Fibroblast of pulmonary artery (primary cell): ENCODE data around the gene C11orf21.

ENCODE experiments used
- DNase-seq: peaks from one replicate; pipeline ENCODE4 v3.0.0-alpha.2; 2010; ENCODE audit warnings: low read depth
- H3K4me3 ChIP-seq: replicated peaks from 2 replicates; pipeline ENCODE4 v1.5.1; 2011; ENCODE audit warnings: low read depth, mild to moderate bottlenecking, control low read depth, low read length, moderate library complexity
- TF ChIP-seq, protein P1 (sequence below): IDR thresholded peaks from 2 replicates; pipeline ENCODE4 v1.5.1; 2011; ENCODE audit warnings: mild to moderate bottlenecking, control low read depth, low read length, inconsistent platforms; ENCODE audit errors: missing control alignments

Gene C11orf21

GRCh38 chr11:2301631-2302305, at the start of gene C11orf21, which contains the start of gene TSPAN32:
C11orf21 (minus strand) TSS chr11:2301918; CDS start chr11:2301808, 110 bp downstream.
TSPAN32 (plus strand) TSS chr11:2302013; CDS start chr11:2302150, 137 bp downstream.
- TF ChIP-seq, protein P1, sequence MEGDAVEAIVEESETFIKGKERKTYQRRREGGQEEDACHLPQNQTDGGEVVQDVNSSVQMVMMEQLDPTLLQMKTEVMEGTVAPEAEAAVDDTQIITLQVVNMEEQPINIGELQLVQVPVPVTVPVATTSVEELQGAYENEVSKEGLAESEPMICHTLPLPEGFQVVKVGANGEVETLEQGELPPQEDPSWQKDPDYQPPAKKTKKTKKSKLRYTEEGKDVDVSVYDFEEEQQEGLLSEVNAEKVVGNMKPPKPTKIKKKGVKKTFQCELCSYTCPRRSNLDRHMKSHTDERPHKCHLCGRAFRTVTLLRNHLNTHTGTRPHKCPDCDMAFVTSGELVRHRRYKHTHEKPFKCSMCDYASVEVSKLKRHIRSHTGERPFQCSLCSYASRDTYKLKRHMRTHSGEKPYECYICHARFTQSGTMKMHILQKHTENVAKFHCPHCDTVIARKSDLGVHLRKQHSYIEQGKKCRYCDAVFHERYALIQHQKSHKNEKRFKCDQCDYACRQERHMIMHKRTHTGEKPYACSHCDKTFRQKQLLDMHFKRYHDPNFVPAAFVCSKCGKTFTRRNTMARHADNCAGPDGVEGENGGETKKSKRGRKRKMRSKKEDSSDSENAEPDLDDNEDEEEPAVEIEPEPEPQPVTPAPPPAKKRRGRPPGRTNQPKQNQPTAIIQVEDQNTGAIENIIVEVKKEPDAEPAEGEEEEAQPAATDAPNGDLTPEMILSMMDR, result no peak
- no peak within 1 kb of the TSS for H3K4me3 ChIP-seq
- peak; percentile 32 for DNase-seq

- H3K4me3 ChIP-seq, result no peak overlapping the region
- DNase-seq, result peak; percentile 27
- TF ChIP-seq, protein P1, result no peak
Measured at GRCh38 chr11:2348986-2349385, 47.3 kb upstream of the C11orf21 start.

GRCh38 chr11:2347308-2347830, 45.7 kb upstream of the C11orf21 start:
- DNase-seq, result no peak
- H3K4me3 ChIP-seq, result no peak overlapping the region

GRCh38 chr11:2346586-2347307, 45.0 kb upstream of the C11orf21 start:
- DNase-seq, result no peak
- H3K4me3 ChIP-seq, result no peak overlapping the region
- TF ChIP-seq, protein P1, result no peak

More at GRCh38 chr11:2347308-2347830, 45.7 kb upstream of the C11orf21 start:
- TF ChIP-seq, protein P1, result no peak

GRCh38 chr11:2346014-2346413, 44.3 kb upstream of the C11orf21 start:
- TF ChIP-seq, protein P1, result no peak
- no peak for DNase-seq
- no peak overlapping the region for H3K4me3 ChIP-seq

- no peak for DNase-seq
- TF ChIP-seq, protein P1, result no peak
- no peak overlapping the region for H3K4me3 ChIP-seq
Measured at GRCh38 chr11:2345050-2345449, 43.3 kb upstream of the C11orf21 start.
